GM19468 (cell line): Measurements from ENCODE around the gene BTRC.

Source experiments
- ATAC-seq: cut with Tn5 transposase; IDR thresholded peaks from one replicate; pipeline ENCODE4 v1.9.1; 2021; ENCODE audit warnings: mild to moderate bottlenecking, moderate library complexity, moderate number of reproducible peaks; ENCODE audit not compliant: unreplicated experiment; ENCODE audit errors: extremely low read depth

Gene BTRC

GRCh38 chr10:101506829-101507661 is 153.1 kb downstream of the BTRC start:
- no peak for ATAC-seq

GRCh38 chr10:101507828-101508227 is 153.9 kb downstream of the BTRC start:
- ATAC-seq = no peak

GRCh38 chr10:101511938-101512337 is 158.0 kb downstream of the BTRC start:
- ATAC-seq = no peak

GRCh38 chr10:101512738-101513137 is 158.8 kb downstream of the BTRC start:
- no peak for ATAC-seq

- no peak for ATAC-seq
These were observed 159.8 kb downstream of the BTRC start for GRCh38 chr10:101513733-101514132.

- no peak for ATAC-seq
These were observed 171.9 kb downstream of the BTRC start for GRCh38 chr10:101525848-101526247.

GRCh38 chr10:101529207-101529606 is 175.2 kb downstream of the BTRC start:
- ATAC-seq = no peak

- no peak for ATAC-seq
These were observed 176.0 kb downstream of the BTRC start for GRCh38 chr10:101529725-101530553.

- ATAC-seq = no peak
These were observed 182.0 kb downstream of the BTRC start for GRCh38 chr10:101535949-101536348.

GRCh38 chr10:101536800-101537199 is 182.8 kb downstream of the BTRC start:
- no peak for ATAC-seq

GRCh38 chr10:101538446-101538845 is 184.5 kb downstream of the BTRC start:
- no peak for ATAC-seq

- no peak for ATAC-seq
These were observed 191.9 kb downstream of the BTRC start for GRCh38 chr10:101545898-101546297.

- no peak for ATAC-seq
These were observed 197.0 kb downstream of the BTRC start for GRCh38 chr10:101550965-101551364.

- no peak for ATAC-seq
These were observed 198.5 kb downstream of the BTRC start for GRCh38 chr10:101552442-101552841.

GRCh38 chr10:101557541-101557940 is 203.6 kb downstream of the BTRC start:
- no peak for ATAC-seq

GRCh38 chr10:101558204-101558603 is 204.2 kb downstream of the BTRC start:
- no peak for ATAC-seq

- no peak for ATAC-seq
These were observed 205.0 kb downstream of the BTRC start for GRCh38 chr10:101558671-101559595.

GRCh38 chr10:101559596-101560297 is 205.8 kb downstream of the BTRC start:
- ATAC-seq = no peak

GRCh38 chr10:101560298-101561067 is 206.5 kb downstream of the BTRC start:
- no peak for ATAC-seq
